Measurements from ENCODE around the gene LAYN.

The LAYN gene

GRCh38 chr11:111592491-111592890, 52.0 kb downstream of the LAYN start:
- no peak for FAIRE-seq
- no peak for DNase-seq (ENCODE audit: low spot score)

DNA sequence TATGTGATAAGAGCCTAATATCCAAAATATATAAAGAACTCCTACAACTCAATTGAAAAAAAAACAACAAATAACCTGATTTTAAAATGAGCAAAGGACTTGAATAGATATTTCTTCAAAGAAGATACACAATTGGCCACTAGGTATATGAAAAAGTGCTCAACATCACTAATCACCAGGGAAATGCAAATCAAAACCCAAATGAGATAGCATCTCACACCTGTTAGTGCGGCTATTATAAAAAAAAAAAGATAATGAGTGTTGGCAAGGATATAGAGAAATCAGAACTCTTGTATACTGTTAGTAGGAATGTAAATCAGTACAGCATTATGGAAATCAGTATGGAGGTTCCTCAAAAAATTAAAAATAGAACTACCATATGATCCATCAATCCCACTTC, 55.8 kb downstream of the LAYN start:
- no peak for DNase-seq (ENCODE audit: low spot score)
- no peak for FAIRE-seq

DNA sequence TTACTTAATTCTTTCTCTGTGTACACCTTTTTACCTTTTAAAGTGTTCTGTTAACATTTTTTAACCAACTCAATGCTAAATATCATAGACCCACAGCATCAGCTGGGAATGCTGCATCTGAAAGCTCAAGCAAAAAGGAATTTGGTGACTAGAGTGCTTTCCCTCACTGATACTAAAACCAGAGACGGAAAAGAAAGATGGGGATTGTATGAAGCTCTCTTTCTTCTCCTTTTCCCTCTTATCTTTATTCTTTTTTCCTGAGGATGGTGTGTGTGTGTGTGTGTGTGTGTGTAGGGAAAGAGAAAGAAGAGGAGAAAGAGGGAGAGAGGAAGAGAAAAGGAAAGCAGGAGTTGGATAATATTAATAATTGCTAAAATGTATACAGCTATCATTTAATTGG, 57.6 kb downstream of the LAYN start:
- FAIRE-seq (no peak), DNase-seq (ENCODE audit: low spot score) (no peak)

GRCh38 chr11:111598559-111598958, 58.0 kb downstream of the LAYN start:
- no peak for DNase-seq (ENCODE audit: low spot score)
- no peak for FAIRE-seq

GRCh38 chr11:111601636-111601978, 61.1 kb downstream of the LAYN start:
- DNase-seq (ENCODE audit: low spot score) (no peak), FAIRE-seq (no peak)

- FAIRE-seq (no peak), DNase-seq (ENCODE audit: low spot score) (peak; percentile 82)
Measured at GRCh38 chr11:111601979-111602864, 61.7 kb downstream of the LAYN start, which contains the start of gene SIK2. TSS of gene SIK2 (plus strand) at chr11:111602449. CDS start at chr11:111602564, 115 bp downstream.

DNA sequence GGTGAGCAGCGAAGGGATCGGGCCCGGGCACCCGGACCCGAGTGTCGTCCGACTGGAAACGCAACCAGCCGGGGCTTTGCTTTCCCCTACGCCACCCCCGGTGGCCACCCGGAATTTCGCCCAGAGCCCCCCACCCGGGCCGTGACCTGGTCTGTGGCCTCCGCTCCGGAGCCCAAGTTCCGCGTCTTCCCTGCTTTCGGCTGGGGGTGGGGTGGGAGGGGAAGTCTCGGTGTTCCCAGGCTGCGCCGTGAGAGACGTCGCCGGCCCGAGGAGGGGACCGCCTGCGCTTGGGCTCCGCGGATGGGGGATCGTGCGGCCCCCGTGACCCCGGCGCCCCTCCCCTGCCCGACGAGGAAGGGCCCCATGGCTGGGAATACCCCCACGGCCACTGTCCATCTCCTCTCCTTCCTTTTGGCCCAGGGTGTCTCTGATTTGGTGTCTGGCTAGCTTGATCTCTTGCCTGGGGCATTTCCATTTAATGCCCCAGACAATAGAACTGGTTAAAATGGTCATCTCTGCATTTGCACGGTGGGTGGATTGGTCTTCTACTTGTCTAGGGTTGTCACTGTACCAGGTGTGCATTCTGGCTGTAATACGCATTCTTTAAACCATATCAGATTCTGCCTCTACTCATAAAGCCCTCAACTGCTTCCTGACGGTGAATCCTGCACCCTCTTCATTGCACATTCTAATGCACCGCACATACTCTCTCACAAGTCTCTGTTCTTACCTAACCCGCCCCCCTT, 62.5 kb downstream of the LAYN start:
- DNase-seq (ENCODE audit: low spot score) (no peak), FAIRE-seq (no peak)

- DNase-seq (ENCODE audit: low spot score) = no peak
- no peak for FAIRE-seq
Measured at GRCh38 chr11:111603611-111604130, 63.2 kb downstream of the LAYN start.

- peak; percentile 27 for DNase-seq (ENCODE audit: low spot score)
- FAIRE-seq = peak; percentile 75
Measured at GRCh38 chr11:111604392-111605009, 64.0 kb downstream of the LAYN start.

- DNase-seq (ENCODE audit: low spot score) (no peak), FAIRE-seq (no peak)
Measured at GRCh38 chr11:111605681-111606080, 65.2 kb downstream of the LAYN start.

DNA sequence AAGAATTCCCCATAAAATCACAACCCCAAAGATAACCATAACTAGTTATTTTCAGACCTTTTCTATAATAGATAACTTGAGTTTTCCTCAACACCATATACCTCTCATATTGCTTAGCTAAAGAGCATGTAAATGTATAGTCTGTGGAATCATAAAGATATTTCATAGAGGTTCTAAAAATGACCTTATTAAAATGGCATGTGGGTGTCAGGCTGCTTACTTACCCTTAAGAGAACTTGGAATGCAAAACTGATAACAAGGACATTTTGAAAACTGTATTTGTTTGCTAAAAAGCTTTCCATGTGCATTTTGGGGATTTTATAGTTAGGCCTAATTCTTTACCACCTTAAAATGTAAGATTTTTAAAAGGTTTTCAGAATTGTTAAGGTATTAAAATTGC, 66.5 kb downstream of the LAYN start:
- DNase-seq (ENCODE audit: low spot score) = no peak

DNA sequence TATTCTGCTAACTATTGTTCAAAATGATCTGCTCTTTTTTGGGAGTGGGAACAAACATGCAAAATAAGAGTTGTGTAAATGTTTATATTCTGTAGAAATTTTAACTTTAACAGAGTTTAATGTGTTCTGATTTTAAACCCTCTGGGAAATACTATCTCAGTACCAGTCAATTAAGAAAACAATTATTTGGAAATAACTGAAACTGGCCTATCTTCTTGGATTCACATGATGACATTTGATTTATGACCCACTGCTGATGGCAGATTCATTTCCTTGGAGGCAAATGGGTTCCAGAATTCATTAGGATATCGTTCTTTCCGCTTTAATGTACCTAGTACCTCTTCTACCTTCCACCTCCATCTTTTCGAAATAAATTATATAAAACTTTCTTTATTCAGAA, 67.2 kb downstream of the LAYN start:
- FAIRE-seq = no peak
- DNase-seq (ENCODE audit: low spot score) = no peak

More for the DNA sequence above, 66.5 kb downstream of the LAYN start:
- FAIRE-seq = no peak

Measured in RCC 7860 (cell line).